Subcutaneous abdominal adipose tissue (tissue), 5 donors: ENCODE measurements around the gene SBF2.
A peak's percentile ranks its signal among the peaks of the same experiment; 100 is the strongest.
"Not testable (repeated sequence)": the region's sequence is repeated elsewhere in the genome, so short reads cannot be mapped to it uniquely, and the experiment has no call there.

ENCODE experiments used
- H3K27ac ChIP-seq: one replicate; pipeline ENCODE4 v1.7.0; 2013; ENCODE audit warnings: low read depth, mild to moderate bottlenecking, inconsistent platforms, low read length, moderate library complexity
- H3K27me3 ChIP-seq, 5 donors: one replicate each; pipeline ENCODE4 v1.7.0; 2013; ENCODE audit warnings: low read length in 5 of 5, inconsistent platforms in 1 of 5; ENCODE audit not compliant: control insufficient read depth in 5 of 5, insufficient read depth in 4 of 5
- H3K36me3 ChIP-seq, 5 donors: one replicate each; pipeline ENCODE4 v1.7.0; 2013; ENCODE audit warnings: low read length in 5 of 5; ENCODE audit not compliant: control insufficient read depth in 5 of 5, insufficient read depth in 5 of 5
- H3K4me1 ChIP-seq, 5 donors: one replicate each; pipeline ENCODE4 v1.7.0; 2013; ENCODE audit warnings: low read length in 5 of 5, mild to moderate bottlenecking in 3 of 5, moderate library complexity in 1 of 5; ENCODE audit not compliant: control insufficient read depth in 5 of 5, insufficient read depth in 5 of 5
- H3K4me3 ChIP-seq, 5 donors: one replicate each; pipeline ENCODE4 v1.7.0; 2013; ENCODE audit warnings: low read length in 5 of 5, low read depth in 1 of 5
- H3K9ac ChIP-seq, 5 donors: one replicate each; pipeline ENCODE4 v1.7.0; 2013; ENCODE audit warnings: low read length in 5 of 5, mild to moderate bottlenecking in 4 of 5, moderate library complexity in 3 of 5
- H3K9me3 ChIP-seq, 5 donors: one replicate each; pipeline ENCODE4 v1.7.0; 2013; ENCODE audit warnings: low read length in 5 of 5; ENCODE audit not compliant: control insufficient read depth in 5 of 5
- donor health status: healthy.
- donor health status: healthy.
- donor health status: healthy.
- donor health status: healthy.
- donor health status: healthy.

Gene SBF2

GRCh38 chr11:10107497-10107896 lies 186.5 kb downstream of the SBF2 start:
- no peak overlapping the region for H3K27ac ChIP-seq
- no peaks in the 10 kb centered on the region for H3K36me3 ChIP-seq

DNA sequence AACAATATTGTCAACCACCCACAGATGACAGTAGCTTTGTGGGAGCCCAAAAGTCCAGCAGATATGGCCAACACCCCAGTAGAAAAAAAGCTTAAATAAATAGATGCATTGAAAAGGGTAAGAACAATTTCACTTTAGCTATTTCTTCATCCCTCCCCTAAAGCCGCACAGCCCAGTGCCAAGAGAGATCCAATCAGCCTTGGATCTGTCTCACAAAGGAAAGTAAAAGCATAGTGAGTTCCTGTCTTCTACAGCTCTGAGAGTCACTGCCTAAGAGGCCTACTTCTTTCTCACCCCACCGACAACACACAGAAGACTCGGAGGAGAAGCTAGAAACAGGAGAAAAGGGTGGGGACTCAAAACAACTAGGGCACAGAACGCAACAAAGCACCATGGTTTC lies 196.4 kb downstream of the SBF2 start:
- Histone ChIP-seq H3K36me3 (peaks cover 0 to 6% (median 4%) of the 10 kb centered on the region in 5 donors), H3K9me3 (peaks cover 0 to 24% (median 16%) of the 10 kb centered on the region in 5 donors), H3K9ac (no peak overlapping the region), H3K27me3 (no peaks in the 10 kb centered on the region), H3K27ac (no peak overlapping the region), H3K4me1 (no peaks in the 10 kb centered on the region), H3K4me3 (peak overlapping the region in 1 of 5 donors; percentile 19)

More at GRCh38 chr11:10107497-10107896, 186.5 kb downstream of the SBF2 start:
- Histone ChIP-seq H3K27me3 (no peaks in the 10 kb centered on the region), H3K4me3 (no peak overlapping the region), H3K9ac (no peak overlapping the region), H3K9me3 (no peaks in the 10 kb centered on the region), H3K4me1 (peaks cover 0 to 28% (median 18%) of the 10 kb centered on the region in 5 donors)

GRCh38 chr11:10096987-10097386 lies 197.0 kb downstream of the SBF2 start:
- Histone ChIP-seq H3K27me3 (no peaks in the 10 kb centered on the region), H3K9me3 (peaks cover 0 to 24% (median 16%) of the 10 kb centered on the region in 5 donors), H3K36me3 (peaks cover 0 to 6% (median 4%) of the 10 kb centered on the region in 5 donors), H3K27ac (no peak overlapping the region), H3K9ac (no peak overlapping the region), H3K4me1 (no peaks in the 10 kb centered on the region), H3K4me3 (no peak overlapping the region)

DNA sequence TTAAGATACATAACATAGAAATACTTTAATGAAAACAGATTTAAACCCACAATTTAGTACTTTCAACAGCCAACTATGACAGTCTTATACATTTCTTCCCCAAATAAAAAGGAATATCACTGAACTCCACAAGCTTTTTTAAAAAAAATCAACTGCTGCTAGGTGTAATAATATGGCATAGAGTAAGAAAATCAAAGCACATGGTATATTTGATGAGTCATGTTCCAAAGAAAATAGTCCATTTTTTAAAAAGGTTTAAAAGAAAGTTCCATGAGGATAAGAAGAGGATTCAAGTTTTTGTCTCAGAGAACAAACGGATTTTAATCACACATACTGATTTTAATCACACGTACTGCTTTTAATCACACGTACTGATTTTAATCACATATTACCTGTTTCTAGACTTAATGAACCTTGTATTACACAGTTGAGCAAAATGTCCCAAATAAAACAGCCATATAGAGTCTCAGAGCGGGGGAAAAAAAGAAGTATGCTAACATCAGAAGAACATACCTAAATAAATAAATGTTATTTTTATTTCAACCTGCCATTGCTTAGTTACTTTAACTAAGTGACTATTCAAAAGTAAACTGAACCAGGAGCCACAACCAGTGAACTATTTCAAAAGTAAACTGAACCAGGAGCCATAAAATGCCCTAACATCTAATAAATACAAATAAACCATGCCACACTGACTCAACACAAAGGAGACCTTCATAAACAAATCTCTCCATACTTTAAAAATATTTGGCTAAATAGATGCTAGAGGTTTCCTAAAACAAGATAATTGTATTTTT lies 198.4 kb downstream of the SBF2 start:
- peaks cover 0 to 6% (median 4%) of the 10 kb centered on the region in 5 donors for H3K36me3 ChIP-seq
- H3K9me3 ChIP-seq = peaks cover 0 to 24% (median 16%) of the 10 kb centered on the region in 5 donors
- H3K4me1 ChIP-seq = peaks cover 0 to 5% (median 0%) of the 10 kb centered on the region in 5 donors
- H3K27ac ChIP-seq = no peak overlapping the region
- H3K4me3 ChIP-seq = no peak overlapping the region
- no peak overlapping the region for H3K9ac ChIP-seq
- H3K27me3 ChIP-seq = no peaks in the 10 kb centered on the region

- no peak overlapping the region for H3K9ac ChIP-seq
- no peaks in the 10 kb centered on the region for H3K36me3 ChIP-seq
- no peaks in the 10 kb centered on the region for H3K9me3 ChIP-seq
- no peak overlapping the region for H3K27ac ChIP-seq
- no peaks in the 10 kb centered on the region for H3K27me3 ChIP-seq
- peaks cover 0 to 5% (median 0%) of the 10 kb centered on the region in 5 donors for H3K4me1 ChIP-seq
- no peak overlapping the region for H3K4me3 ChIP-seq
Observed at GRCh38 chr11:10092426-10092825, 201.6 kb downstream of the SBF2 start.

DNA sequence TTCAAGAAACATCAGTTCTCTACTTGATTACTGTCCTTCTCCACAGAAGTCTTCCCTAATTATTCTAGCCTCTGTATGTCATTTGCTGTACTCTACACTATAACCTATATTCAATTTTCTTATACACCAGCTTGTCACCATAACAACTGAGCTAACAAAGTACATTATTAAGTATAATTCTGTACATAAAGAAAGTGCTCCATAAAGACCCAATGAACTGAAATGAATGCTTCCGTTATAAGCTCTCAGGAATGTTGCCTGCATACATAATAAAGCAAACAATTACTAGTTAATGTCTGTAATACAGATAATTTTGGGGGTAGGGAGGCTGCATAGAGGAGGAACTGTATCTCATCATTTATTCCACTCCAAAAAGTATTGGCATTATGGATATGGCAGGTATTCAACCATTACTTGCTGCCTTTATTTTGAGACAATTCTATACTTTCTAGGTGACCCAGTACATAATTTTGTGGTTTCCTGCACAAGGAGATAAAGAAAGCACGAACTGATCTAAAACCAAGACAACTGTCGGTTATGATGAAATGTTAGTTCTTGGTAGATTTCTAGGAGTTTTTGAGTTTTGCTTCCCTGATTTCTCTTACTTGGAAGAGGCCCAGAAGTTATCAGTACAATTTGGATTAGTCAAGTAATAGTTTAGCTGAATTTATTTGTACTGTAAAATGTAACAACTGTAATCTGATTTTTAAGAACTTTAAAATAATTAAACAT lies 202.5 kb downstream of the SBF2 start:
- no peak overlapping the region for H3K4me3 ChIP-seq
- H3K27ac ChIP-seq = no peak overlapping the region
- H3K4me1 ChIP-seq = peaks cover 0 to 13% (median 0%) of the 10 kb centered on the region in 5 donors
- no peaks in the 10 kb centered on the region for H3K36me3 ChIP-seq
- no peaks in the 10 kb centered on the region for H3K9me3 ChIP-seq
- no peak overlapping the region for H3K9ac ChIP-seq
- H3K27me3 ChIP-seq = no peaks in the 10 kb centered on the region

DNA sequence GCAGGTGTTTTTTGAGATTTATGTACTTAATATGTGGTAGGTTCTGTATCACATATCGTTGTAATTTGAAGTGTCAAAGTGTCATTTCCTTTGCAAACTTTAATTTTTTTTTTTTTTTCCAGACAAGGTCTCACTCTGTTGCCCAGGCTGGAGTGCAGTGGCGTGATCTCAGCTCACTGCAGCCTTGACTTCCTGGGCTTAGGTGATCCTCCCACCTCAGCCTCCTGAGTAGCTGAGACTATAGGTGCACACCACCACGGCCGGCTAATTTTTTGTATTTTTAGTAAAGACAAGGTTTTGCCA lies 206.1 kb downstream of the SBF2 start:
- not testable (repeated sequence) for H3K9me3 ChIP-seq, H3K27ac ChIP-seq, H3K36me3 ChIP-seq, H3K9ac ChIP-seq, H3K4me3 ChIP-seq, H3K27me3 ChIP-seq
- peaks cover 0 to 13% (median 0%) of the 10 kb centered on the region in 5 donors for H3K4me1 ChIP-seq

- Histone ChIP-seq H3K27me3 (no peaks in the 10 kb centered on the region), H3K9ac (no peak overlapping the region), H3K4me3 (no peak overlapping the region), H3K9me3 (peaks cover 0 to 8% (median 6%) of the 10 kb centered on the region in 5 donors), H3K4me1 (peaks cover 0 to 13% (median 0%) of the 10 kb centered on the region in 5 donors), H3K36me3 (no peaks in the 10 kb centered on the region), H3K27ac (no peak overlapping the region)
Observed at GRCh38 chr11:10087186-10087922, 206.7 kb downstream of the SBF2 start.

DNA sequence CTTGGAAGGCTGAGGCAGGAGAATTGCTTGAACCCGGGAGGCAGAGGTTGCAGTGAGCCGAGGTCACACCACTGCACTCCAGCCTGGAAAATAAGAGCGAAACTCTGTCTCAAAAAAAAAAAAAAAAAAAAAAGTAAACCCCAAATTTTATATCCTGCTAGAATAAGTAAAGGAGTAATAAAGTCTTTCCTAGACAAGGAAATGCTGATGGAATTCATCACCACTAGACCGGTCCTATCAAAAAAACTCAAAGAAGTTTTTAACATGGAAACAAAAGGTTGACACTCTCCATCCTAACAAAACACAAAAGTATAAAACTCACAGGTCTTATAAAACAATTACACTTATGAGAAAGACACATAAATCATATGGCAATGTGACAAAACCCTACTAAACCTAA lies 213.9 kb downstream of the SBF2 start:
- Histone ChIP-seq H3K9me3 (peaks cover 0 to 22% (median 18%) of the 10 kb centered on the region in 5 donors), H3K9ac (no peak overlapping the region), H3K36me3 (no peaks in the 10 kb centered on the region), H3K27ac (no peak overlapping the region), H3K4me1 (peaks cover 3 to 11% (median 5%) of the 10 kb centered on the region in 5 donors), H3K27me3 (no peaks in the 10 kb centered on the region), H3K4me3 (no peak overlapping the region)
